ENCODE data around the gene LSP1.

LSP1 gene

GRCh38 chr11:1832211-1832919 lies 20.5 kb upstream of the LSP1 start:
- H3K9me3 ChIP-seq (replicated peaks; ENCODE audit: insufficient read depth, low read length), result no peaks in the 10 kb centered on the region
- H3K4me1 ChIP-seq (ENCODE audit: low read length), result no peaks in the 10 kb centered on the region
- H3F3A ChIP-seq (ENCODE audit: insufficient read depth, low read length), result no peaks in the 10 kb centered on the region
- H2AFZ ChIP-seq (ENCODE audit: low read length), result no peak overlapping the region
- H3K27ac ChIP-seq (ENCODE audit: low read length), result no peak overlapping the region
- no peak overlapping the region for H3K9ac ChIP-seq (ENCODE audit: low read length)
- no peak overlapping the region for H3K4me3 ChIP-seq (ENCODE audit: low read length)
- no peak overlapping the region for H3K4me2 ChIP-seq (ENCODE audit: low read depth, low read length)
- TF ChIP-seq EZH2 (optimal IDR thresholded peaks at IDR 0.05; ENCODE audit: low read depth, low read length) (no peak), CTCF (IDR thresholded peaks at IDR 0.05; ENCODE audit: low read length) (peak; percentile 82)
- peaks cover 99% of the 10 kb centered on the region for H3K27me3 ChIP-seq (replicated peaks; ENCODE audit: insufficient read depth, low read length)
- no peaks in the 10 kb centered on the region for H3K79me2 ChIP-seq (ENCODE audit: low read length)
- no peaks in the 10 kb centered on the region for H3K36me3 ChIP-seq (replicated peaks; ENCODE audit: insufficient read depth, low read length)
- H4K20me1 ChIP-seq (ENCODE audit: insufficient read depth, low read length), result no peaks in the 10 kb centered on the region
- H3K9me2 ChIP-seq (replicated peaks; ENCODE audit: insufficient read depth, low read length), result no peaks in the 10 kb centered on the region
- DNase-seq, result peak; percentile 24

- H3K36me3 ChIP-seq (replicated peaks; ENCODE audit: insufficient read depth, low read length), result no peaks in the 10 kb centered on the region
- DNase-seq, result no peak
- H3K9me3 ChIP-seq (replicated peaks; ENCODE audit: insufficient read depth, low read length), result no peaks in the 10 kb centered on the region
- no peak overlapping the region for H3K27ac ChIP-seq (ENCODE audit: low read length)
- no peaks in the 10 kb centered on the region for H3F3A ChIP-seq (ENCODE audit: insufficient read depth, low read length)
- H3K79me2 ChIP-seq (ENCODE audit: low read length), result no peaks in the 10 kb centered on the region
- no peak for TF ChIP-seq CTCF (IDR thresholded peaks at IDR 0.05; ENCODE audit: low read length)
- peak; percentile 47 for TF ChIP-seq EZH2 (optimal IDR thresholded peaks at IDR 0.05; ENCODE audit: low read depth, low read length)
- no peak for TF ChIP-seq EZH2phosphoT487 (IDR thresholded peaks at IDR 0.05; ENCODE audit: low read length)
- no peaks in the 10 kb centered on the region for H3K9me2 ChIP-seq (replicated peaks; ENCODE audit: insufficient read depth, low read length)
- no peaks in the 10 kb centered on the region for H4K20me1 ChIP-seq (ENCODE audit: insufficient read depth, low read length)
- H3K4me2 ChIP-seq (ENCODE audit: low read depth, low read length), result no peak overlapping the region
- no peaks in the 10 kb centered on the region for H3K4me1 ChIP-seq (ENCODE audit: low read length)
- H3K9ac ChIP-seq (ENCODE audit: low read length), result no peak overlapping the region
- H2AFZ ChIP-seq (ENCODE audit: low read length), result no peak overlapping the region
- no peak overlapping the region for H3K4me3 ChIP-seq (ENCODE audit: low read length)
- H3K27me3 ChIP-seq (replicated peaks; ENCODE audit: insufficient read depth, low read length), result peaks cover 96% of the 10 kb centered on the region
Measured at GRCh38 chr11:1832920-1833295, 20.0 kb upstream of the LSP1 start.

- Histone ChIP-seq H3K9ac (ENCODE audit: low read length) (no peak overlapping the region), H2AFZ (ENCODE audit: low read length) (no peak overlapping the region), H4K20me1 (ENCODE audit: insufficient read depth, low read length) (no peaks in the 10 kb centered on the region), H3K4me1 (ENCODE audit: low read length) (no peaks in the 10 kb centered on the region), H3K4me2 (ENCODE audit: low read depth, low read length) (no peak overlapping the region), H3K4me3 (ENCODE audit: low read length) (no peak overlapping the region), H3K9me3 (replicated peaks; ENCODE audit: insufficient read depth, low read length) (no peaks in the 10 kb centered on the region), H3K27ac (ENCODE audit: low read length) (no peak overlapping the region), H3K27me3 (replicated peaks; ENCODE audit: insufficient read depth, low read length) (peaks cover 84% of the 10 kb centered on the region), H3F3A (ENCODE audit: insufficient read depth, low read length) (no peaks in the 10 kb centered on the region), H3K79me2 (ENCODE audit: low read length) (no peaks in the 10 kb centered on the region), H3K36me3 (replicated peaks; ENCODE audit: insufficient read depth, low read length) (no peaks in the 10 kb centered on the region), H3K9me2 (replicated peaks; ENCODE audit: insufficient read depth, low read length) (no peaks in the 10 kb centered on the region)
- no peak for DNase-seq
- TF ChIP-seq EZH2 (optimal IDR thresholded peaks at IDR 0.05; ENCODE audit: low read depth, low read length) (no peak), CTCF (IDR thresholded peaks at IDR 0.05; ENCODE audit: low read length) (no peak), EZH2phosphoT487 (IDR thresholded peaks at IDR 0.05; ENCODE audit: low read length) (no peak)
Measured at GRCh38 chr11:1834062-1834610, 18.7 kb upstream of the LSP1 start.

All from MM.1S (cell line).